Memory B cell (primary cell): ENCODE measurements around the gene ZMIZ1.

Experiments
- ATAC-seq: fragments of 150-1000 bp; cut with Tn5 transposase; 2 replicates; pipeline ENCODE4 v1.10.0; 2021; ENCODE audit warnings: low read depth, mild to moderate bottlenecking, moderate library complexity
- DNase-seq, 2 donors: peaks; one replicate each; pipeline ENCODE4 v3.0.0; 2022; ENCODE audit warnings: low spot score in 2 of 2
- H3K27ac Mint-ChIP-seq: one replicate; pipeline ENCODE4 v1.8.0; 2022; ENCODE audit warnings: mild to moderate bottlenecking, moderate library complexity, mixed read lengths
- H3K27me3 Mint-ChIP-seq: one replicate; pipeline ENCODE4 v1.8.0; 2022; ENCODE audit warnings: mixed read lengths
- H3K36me3 Mint-ChIP-seq: one replicate; pipeline ENCODE4 v1.8.0; 2022; ENCODE audit warnings: mild to moderate bottlenecking, mixed read lengths
- H3K4me1 Mint-ChIP-seq: one replicate; pipeline ENCODE4 v1.8.0; 2022; ENCODE audit warnings: mixed read lengths
- H3K4me3 Mint-ChIP-seq: one replicate; pipeline ENCODE4 v1.8.0; 2022; ENCODE audit warnings: mild to moderate bottlenecking, moderate library complexity, mixed read lengths
- H3K9me3 Mint-ChIP-seq: one replicate; pipeline ENCODE4 v1.8.0; 2022; ENCODE audit warnings: mixed read lengths

ZMIZ1 gene

DNA sequence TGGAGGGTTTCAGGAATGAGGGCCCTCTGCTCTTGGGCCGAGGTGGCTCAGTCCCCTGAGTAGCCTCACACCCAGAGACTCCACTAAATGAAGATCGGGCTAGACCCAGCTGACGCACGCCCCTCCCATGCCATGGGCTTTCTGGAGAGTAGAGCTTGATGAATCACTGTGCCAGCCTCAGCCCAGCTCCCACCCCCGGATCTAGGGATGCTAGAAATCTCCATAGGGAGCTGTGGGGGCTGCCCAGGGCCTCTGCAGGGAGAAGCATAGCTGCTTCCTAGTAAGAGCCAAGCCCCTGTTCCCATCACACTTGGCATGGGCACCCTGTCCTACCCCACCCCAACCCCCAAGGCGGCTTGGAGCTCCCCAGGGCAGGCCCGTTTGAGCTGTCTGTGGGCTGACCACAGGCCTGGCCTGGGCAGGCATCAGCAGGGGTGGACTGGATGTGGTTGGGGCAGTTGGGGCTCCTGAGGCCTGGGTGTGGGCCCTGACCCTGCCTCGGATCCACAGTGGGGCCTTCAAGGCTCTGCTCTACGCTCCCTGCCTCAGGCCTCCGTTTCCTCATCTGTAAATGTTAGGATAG lies 121.2 kb downstream of the ZMIZ1 start:
- peaks cover 2% of the 10 kb centered on the region for H3K9me3 Mint-ChIP-seq
- DNase-seq, result no peak
- no peaks in the 10 kb centered on the region for H3K36me3 Mint-ChIP-seq
- no peak overlapping the region for H3K4me3 Mint-ChIP-seq
- peaks cover 13% of the 10 kb centered on the region for H3K27me3 Mint-ChIP-seq
- ATAC-seq, result no peak
- H3K4me1 Mint-ChIP-seq, result peaks cover 8% of the 10 kb centered on the region
- no peak overlapping the region for H3K27ac Mint-ChIP-seq

DNA sequence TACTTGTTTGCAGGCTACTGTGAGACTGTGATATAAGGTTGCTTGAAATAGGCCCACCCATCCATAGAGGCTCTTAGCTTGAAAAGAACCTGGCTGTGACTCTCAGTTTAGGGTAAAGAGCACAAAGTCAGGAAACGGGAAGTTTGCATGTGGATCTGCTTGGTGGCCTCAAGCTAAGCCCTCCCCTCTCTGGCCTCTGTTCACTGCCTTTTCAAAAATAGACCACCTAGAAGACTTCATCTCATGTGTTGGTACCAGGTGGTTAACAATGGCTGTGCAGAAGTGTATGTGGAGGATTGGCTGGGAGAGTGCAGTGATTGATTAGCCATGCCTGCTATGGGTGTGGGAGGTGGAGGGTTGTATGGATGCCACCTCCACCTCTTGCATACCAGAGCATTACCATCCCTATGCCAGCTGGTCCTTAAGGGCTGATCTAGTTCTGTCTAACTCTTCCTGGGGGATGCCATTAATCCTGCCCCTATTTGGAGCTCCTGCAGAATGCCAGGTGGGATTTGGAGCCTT lies 122.0 kb downstream of the ZMIZ1 start:
- peaks cover 8% of the 10 kb centered on the region for H3K4me1 Mint-ChIP-seq
- no peaks in the 10 kb centered on the region for H3K36me3 Mint-ChIP-seq
- H3K4me3 Mint-ChIP-seq, result no peak overlapping the region
- DNase-seq (no peak), ATAC-seq (no peak)
- peaks cover 10% of the 10 kb centered on the region for H3K27me3 Mint-ChIP-seq
- H3K9me3 Mint-ChIP-seq, result peaks cover 2% of the 10 kb centered on the region
- no peak overlapping the region for H3K27ac Mint-ChIP-seq

- no peak for ATAC-seq
- H3K27ac Mint-ChIP-seq, result no peak overlapping the region
Observed at GRCh38 chr10:79191951-79192676, 123.3 kb downstream of the ZMIZ1 start.

DNA sequence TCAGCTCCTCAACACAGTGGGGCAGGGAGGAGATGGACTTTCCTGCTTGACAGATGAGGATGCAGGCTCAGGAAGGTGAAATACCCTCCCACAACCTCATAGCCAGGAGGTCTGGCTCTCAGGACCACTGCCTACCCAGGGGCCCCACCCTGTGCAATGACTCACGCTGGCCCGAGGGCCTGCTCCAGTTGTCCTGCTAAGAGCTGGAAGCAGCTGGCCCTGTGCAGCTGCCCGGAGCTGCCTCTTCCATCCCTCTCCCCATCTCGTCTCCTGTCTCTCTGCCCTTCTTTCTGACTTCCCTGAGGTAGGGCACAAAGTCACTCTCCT lies 123.9 kb downstream of the ZMIZ1 start:
- H3K27ac Mint-ChIP-seq, result no peak overlapping the region

More at GRCh38 chr10:79191951-79192676, 123.3 kb downstream of the ZMIZ1 start:
- Mint-ChIP-seq H3K27me3 (peaks cover 10% of the 10 kb centered on the region), H3K36me3 (no peaks in the 10 kb centered on the region), H3K9me3 (peaks cover 2% of the 10 kb centered on the region), H3K4me3 (no peak overlapping the region), H3K4me1 (peaks cover 8% of the 10 kb centered on the region)
- no peak for DNase-seq

GRCh38 chr10:79193694-79194382 lies 125.1 kb downstream of the ZMIZ1 start:
- no peak overlapping the region for H3K27ac Mint-ChIP-seq
- ATAC-seq, result peak; percentile 72
- no peaks in the 10 kb centered on the region for H3K36me3 Mint-ChIP-seq
- peaks cover 7% of the 10 kb centered on the region for H3K27me3 Mint-ChIP-seq
- DNase-seq, result peak; percentile 20
- H3K4me3 Mint-ChIP-seq, result no peak overlapping the region
- peaks cover 2% of the 10 kb centered on the region for H3K9me3 Mint-ChIP-seq
- H3K4me1 Mint-ChIP-seq, result peaks cover 8% of the 10 kb centered on the region

More for the DNA sequence above, 123.9 kb downstream of the ZMIZ1 start:
- DNase-seq (no peak), ATAC-seq (no peak)
- Mint-ChIP-seq H3K4me3 (no peak overlapping the region), H3K27me3 (peaks cover 10% of the 10 kb centered on the region), H3K9me3 (peaks cover 2% of the 10 kb centered on the region), H3K36me3 (no peaks in the 10 kb centered on the region), H3K4me1 (peaks cover 8% of the 10 kb centered on the region)

GRCh38 chr10:79195091-79195923 lies 126.5 kb downstream of the ZMIZ1 start:
- Mint-ChIP-seq H3K27ac (no peak overlapping the region), H3K27me3 (peaks cover 7% of the 10 kb centered on the region), H3K36me3 (no peaks in the 10 kb centered on the region), H3K4me3 (no peak overlapping the region), H3K4me1 (peaks cover 8% of the 10 kb centered on the region), H3K9me3 (peaks cover 2% of the 10 kb centered on the region)
- DNase-seq (peak; percentile 76), ATAC-seq (peak; percentile 79)

DNA sequence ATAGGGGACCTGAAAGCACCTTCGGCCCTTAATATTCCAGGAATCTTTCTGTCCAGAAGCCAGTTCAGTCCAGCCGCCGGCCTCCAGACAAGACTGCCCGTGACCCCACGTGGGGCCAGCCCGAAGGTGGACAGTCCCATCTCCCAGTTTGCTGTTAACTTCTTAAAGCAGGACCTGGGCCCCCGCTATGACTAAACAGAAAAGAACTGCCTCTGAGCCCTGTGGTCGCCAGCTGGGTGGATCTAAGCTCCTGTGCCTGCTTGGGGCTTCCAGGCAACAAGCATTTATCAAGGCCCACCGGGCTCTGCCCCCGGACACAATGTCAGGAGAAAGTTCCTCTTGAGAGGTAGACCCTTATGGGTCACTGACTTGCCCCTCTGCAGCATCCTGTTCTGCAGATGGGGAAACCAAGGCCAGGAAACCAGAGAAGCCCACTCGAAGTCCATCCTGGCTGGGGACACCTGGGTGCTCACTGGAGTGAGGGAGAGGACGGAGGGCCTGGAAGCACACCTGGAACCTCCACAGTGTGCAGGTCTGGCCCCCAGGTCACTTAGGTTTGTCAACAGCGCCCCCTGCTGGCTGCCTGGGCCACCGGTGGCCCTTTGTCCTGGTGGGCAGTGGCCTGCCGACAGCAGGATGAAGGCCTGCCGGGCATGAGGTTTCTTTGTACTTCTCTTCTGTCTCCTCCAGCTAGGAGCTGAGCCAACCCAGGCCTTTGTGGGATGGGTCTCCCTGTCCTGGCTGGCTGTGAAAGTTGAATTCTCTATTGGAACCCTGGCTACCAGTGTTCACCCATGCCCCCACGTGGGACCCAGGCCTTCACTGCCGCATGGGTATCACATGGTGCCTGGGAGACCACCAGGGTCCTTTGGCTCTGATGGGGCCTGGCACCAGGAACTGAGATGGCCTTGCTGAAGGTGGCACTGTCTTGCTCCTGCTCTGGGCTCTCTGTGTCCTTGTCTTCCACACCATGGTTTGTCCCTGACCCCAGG lies 128.0 kb downstream of the ZMIZ1 start:
- Mint-ChIP-seq H3K27me3 (peaks cover 7% of the 10 kb centered on the region), H3K4me1 (peaks cover 8% of the 10 kb centered on the region), H3K36me3 (no peaks in the 10 kb centered on the region), H3K27ac (no peak overlapping the region), H3K4me3 (no peak overlapping the region), H3K9me3 (peaks cover 1% of the 10 kb centered on the region)
- DNase-seq (peak; percentile 67 to 75), ATAC-seq (peak; percentile 47)

- Mint-ChIP-seq H3K27me3 (peaks cover 7% of the 10 kb centered on the region), H3K27ac (no peak overlapping the region), H3K4me3 (no peak overlapping the region), H3K4me1 (peaks cover 8% of the 10 kb centered on the region), H3K36me3 (no peaks in the 10 kb centered on the region), H3K9me3 (no peaks in the 10 kb centered on the region)
- DNase-seq, result no peak
- ATAC-seq, result no peak
Observed at GRCh38 chr10:79197558-79197957, 128.8 kb downstream of the ZMIZ1 start.

DNA sequence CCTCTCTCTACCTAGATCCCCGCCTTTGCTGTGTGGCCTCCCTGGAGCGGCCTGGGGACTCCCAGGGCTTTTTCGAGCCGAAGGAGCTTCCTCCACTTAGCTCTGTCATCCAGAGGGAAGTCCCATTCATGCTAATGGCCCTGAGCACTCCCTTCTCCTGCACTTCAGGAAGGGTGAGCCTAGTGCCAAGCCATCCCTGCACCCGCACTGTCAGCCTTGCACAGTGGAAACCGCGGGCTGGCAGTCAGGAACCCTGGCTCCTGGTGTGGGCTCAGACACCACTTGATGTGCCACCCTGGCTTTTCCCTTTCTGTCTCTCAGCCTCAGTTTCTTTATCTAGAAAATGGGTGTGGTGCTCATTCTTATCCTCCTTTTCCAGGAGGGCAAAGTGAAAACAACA lies 131.6 kb downstream of the ZMIZ1 start:
- no peak for DNase-seq
- Mint-ChIP-seq H3K27ac (no peak overlapping the region), H3K4me3 (no peak overlapping the region), H3K4me1 (peaks cover 3% of the 10 kb centered on the region), H3K36me3 (no peaks in the 10 kb centered on the region), H3K27me3 (peaks cover 3% of the 10 kb centered on the region), H3K9me3 (no peaks in the 10 kb centered on the region)
- no peak for ATAC-seq

- Mint-ChIP-seq H3K27me3 (peaks cover 2% of the 10 kb centered on the region), H3K9me3 (no peaks in the 10 kb centered on the region), H3K4me1 (peaks cover 6% of the 10 kb centered on the region), H3K36me3 (no peaks in the 10 kb centered on the region), H3K4me3 (no peak overlapping the region), H3K27ac (no peak overlapping the region)
- DNase-seq (no peak), ATAC-seq (no peak)
Observed at GRCh38 chr10:79201706-79202105, 132.9 kb downstream of the ZMIZ1 start.

- H3K36me3 Mint-ChIP-seq, result no peaks in the 10 kb centered on the region
Observed at GRCh38 chr10:79202188-79203013, 133.6 kb downstream of the ZMIZ1 start.

DNA sequence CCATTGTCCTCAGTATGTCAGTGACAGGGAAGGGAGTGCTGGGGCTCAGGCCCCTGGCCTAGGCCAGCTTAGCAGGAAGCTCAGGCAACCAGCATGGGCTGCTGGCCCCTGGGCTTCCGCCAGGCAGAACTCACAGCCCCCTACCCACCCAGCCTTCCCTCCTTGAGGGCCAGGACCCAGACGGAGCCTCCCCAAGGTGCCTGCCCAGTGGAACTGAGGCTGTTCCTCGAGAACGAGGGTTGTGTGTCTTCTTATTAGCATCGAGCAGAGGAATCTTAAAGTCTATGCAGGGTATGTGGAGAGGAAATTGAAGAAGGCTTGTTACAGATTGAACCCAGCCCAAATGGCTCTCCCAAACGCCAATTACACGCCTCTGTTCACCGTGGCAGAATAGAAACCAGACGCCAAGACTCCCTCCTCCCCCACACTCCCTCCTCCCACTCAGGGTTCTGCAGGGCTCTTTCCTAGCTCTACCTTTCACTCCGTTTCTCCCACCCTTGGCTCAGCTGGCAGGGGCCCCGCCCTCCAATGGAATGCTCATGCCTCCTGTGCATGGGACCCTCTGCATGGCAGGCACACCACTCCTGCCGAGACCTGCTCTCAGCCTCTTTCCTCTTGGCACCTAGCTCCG lies 134.4 kb downstream of the ZMIZ1 start:
- H3K36me3 Mint-ChIP-seq, result no peaks in the 10 kb centered on the region
- H3K4me3 Mint-ChIP-seq, result no peak overlapping the region
- no peak for ATAC-seq
- no peaks in the 10 kb centered on the region for H3K9me3 Mint-ChIP-seq
- no peak for DNase-seq
- peaks cover 6% of the 10 kb centered on the region for H3K4me1 Mint-ChIP-seq
- peak overlapping the region; percentile 25 for H3K27ac Mint-ChIP-seq
- H3K27me3 Mint-ChIP-seq, result peaks cover 2% of the 10 kb centered on the region

More at GRCh38 chr10:79202188-79203013, 133.6 kb downstream of the ZMIZ1 start:
- DNase-seq, result peak; percentile 34 to 51
- Mint-ChIP-seq H3K4me1 (peaks cover 6% of the 10 kb centered on the region), H3K9me3 (no peaks in the 10 kb centered on the region), H3K27ac (no peak overlapping the region), H3K4me3 (no peak overlapping the region), H3K27me3 (peaks cover 2% of the 10 kb centered on the region)
- ATAC-seq, result peak; percentile 78
